ENCODE results near the gene UGT1A5.
A peak's percentile ranks its signal among the peaks of the same experiment; 100 is the strongest.
"Not testable (repeated sequence)": the region's sequence is repeated elsewhere in the genome, so short reads cannot be mapped to it uniquely, and the experiment has no call there.

Gene UGT1A5

DNA sequence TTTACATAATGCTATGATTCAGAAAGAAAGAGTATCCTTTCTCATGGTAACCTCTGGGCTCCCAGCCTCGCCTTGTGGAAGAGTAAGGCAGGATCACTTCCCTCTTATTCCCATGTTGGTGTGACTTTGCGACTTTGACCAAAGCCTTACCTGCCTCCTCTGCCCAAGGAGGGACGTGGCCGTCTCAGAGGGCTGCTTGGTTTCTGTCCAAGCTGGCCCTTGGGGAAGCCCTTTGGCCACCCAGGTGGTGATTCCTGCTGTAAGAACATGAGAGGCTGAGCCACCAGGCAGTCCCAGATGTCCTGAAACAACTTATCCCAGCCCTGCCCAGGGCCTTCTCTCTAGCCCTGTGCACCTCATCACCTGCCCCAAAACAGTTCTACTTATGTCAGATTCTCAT lies 14.0 kb upstream of the UGT1A5 start:
- no peak for DNase-seq

DNA sequence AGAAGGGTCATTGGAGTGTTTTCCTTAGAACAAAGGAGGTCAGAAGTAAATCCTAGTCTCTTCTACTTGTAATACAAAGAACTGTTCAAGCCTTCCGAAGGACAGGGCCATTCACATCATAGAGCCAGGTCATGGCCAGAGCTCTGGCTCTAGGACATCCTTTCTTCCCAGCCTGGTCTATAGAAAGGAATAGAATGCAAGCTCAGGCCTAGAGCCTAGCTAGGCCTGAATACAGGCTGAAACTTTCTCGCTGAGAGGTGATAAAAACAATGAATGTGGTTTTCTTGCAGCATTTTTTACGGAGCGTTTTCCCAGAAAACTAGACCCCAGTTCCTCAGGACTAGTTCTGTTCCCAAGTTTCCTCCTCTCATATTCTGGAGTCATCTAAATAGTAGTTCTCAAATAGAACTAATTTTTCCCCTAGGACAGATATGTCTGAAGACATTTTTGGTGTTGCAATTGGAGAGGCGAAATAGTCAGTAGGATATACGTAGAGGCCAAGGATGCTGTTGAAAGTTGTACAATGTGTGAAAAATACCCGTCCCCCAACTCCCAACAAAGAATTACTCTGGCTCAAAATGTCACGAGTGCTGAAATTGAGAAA lies 13.2 kb upstream of the UGT1A5 start:
- no peak for DNase-seq

DNA sequence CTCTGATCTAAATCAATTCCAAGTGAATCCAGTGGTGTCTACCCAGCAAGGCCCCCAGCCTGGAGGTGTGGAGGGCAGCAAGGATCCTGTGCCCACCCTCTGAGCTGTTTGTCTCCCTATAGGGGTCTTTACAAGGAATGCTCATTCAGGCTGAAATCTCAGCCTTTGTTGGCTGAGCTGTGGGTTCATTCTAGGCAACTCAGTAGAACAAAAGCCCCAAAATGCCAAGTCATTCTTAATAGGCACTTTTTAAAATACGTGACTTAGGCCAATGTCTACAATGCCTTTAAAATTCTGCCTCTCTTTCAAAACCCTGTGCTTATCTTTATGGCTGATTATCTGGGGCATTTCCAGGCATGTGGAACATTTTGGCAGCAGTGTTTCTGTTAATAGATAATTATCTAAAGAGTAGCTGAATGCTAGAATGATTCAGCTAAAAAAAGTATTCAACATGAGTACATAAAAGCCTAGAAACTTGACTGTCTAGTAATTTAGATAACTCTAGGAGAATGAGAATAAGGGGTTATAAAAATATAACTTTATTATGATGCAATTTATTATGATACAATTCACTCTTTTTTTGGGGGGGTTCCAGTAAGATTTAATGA lies 12.6 kb upstream of the UGT1A5 start:
- no peak for DNase-seq

DNA sequence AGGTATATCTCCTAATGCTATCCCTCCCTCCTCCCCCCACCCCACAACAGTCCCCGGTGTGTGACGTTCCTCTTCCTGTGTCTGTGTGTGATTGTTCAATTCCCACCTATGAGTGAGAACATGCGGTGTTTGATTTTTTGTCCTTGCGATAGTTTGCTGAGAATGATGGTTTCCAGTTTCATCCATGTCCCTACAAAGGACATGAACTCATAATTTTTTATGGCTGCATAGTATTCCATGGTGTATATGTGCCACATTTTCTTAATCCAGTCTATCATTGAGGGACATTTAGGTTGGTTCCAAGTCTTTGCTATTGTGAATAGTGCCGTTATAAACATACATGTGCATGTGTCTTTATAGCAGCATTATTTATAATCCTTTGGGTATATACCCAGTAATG lies 11.9 kb upstream of the UGT1A5 start:
- DNase-seq = not testable (repeated sequence)

DNA sequence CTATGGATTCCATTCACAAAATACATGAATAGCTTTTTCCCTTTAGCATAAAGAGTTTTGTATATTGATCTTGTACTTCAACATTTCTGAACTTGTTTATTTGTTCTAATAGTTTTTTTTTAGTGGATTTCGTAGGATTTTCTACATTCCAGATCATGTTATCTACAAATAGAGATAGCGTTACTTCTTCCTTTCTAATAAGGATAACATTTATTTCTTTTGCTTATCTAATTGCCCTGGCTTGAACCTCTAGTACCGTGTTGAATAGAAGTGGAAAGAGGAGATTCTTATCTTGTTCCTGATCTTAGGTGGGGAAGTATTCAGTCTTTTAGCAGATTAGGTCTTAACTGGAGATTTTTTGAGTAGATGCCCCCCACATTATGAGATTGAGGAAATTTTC lies 10.5 kb upstream of the UGT1A5 start:
- no peak for DNase-seq

DNA sequence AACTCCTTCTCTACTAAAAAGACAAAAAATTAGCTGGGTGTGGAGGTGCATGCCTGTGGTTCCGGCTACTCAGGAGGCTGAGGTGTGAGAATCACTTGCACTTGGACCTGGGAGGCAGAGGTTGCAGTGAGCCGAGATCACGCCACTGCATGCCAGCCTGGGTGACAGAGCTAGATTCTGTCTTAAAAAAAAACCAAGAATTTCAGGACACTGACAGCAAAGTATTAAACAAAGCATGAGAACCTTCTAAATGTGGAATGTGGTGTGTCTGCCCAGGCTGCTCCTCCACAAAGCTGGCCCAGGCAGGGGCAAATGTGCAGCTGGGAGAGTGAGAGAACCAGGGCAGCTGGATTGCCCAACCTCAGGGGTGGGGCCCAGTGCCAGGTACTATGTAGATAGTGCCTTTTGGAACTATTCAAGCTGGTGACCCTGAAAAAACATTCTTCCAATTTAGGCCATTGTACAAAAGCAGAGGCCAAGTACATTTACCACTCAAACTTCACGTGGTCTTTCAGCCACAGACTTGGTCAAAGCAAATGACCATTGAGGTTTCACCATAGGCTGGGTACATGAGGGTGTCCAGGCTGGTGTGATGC lies 6.7 kb upstream of the UGT1A5 start:
- DNase-seq = no peak

DNA sequence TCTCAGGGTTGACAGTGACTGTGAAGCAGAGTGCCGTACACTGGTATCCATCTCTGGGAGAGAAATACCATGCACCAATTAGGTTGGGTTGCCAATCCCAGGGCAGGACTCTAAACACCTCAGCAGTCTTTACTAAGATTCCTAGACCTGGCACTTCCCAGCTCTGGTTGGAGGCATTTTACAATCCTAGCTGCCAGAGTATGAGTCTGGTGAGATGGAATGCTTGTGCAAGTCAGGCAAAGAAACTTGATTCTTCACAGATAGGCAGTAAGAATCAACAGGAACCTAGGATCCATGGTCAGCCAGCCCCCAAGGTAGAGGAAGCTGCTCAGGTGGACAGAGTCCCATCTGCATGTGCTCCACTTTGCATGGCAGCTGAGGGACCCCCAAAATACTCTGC lies 6.0 kb upstream of the UGT1A5 start:
- no peak for DNase-seq

DNA sequence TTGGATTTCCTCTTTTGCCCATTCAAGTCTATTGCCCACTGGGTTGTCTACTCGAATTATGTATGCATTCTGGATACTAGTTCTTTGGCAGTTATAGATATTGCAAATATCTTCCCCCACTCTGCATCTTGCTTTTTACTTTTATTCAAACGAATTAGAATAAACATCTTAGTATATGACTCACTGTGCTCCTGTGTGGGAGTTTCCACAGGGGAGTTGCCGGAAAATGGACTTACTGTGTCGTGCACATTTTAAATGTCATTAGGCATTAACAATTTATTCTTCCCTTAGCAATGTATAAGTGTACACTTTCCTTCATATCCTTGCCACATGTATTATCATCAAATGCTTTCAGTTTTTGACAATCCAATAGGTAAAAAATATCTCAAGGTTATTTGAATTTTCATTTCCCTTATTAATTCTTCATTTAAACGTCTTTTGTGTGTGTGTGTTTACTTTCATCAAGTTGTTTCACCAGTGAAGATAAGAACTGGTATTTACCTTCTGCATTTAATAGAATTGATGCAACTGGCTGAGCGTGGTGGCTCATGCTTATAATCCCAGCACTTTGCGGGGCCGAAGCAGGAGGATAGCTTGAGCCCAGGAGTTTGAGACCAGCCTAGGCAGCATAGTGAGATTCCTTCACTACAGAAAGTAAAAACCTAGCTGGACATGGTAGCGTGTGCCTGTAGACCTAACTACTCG lies 4.6 kb upstream of the UGT1A5 start:
- no peak for DNase-seq

DNA sequence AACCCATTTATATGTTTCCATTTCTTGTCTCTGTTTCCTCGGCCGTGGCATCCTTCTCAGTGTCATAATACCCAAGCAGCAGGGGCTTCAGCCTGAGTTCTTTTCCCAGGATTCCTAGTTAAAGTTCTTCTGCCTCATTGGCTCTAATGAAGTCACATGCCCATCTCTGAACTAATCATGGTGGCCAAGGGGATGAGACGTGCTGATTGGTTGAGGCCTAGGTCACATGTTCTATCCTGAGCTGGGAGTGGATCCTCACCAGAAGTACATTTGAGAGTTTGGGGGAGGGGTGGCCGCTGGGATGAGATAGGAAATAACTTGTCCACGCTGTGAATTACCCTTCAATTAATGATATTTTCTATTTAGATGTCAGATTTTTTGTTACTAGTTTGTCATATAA lies 3.8 kb upstream of the UGT1A5 start:
- DNase-seq = no peak

DNA sequence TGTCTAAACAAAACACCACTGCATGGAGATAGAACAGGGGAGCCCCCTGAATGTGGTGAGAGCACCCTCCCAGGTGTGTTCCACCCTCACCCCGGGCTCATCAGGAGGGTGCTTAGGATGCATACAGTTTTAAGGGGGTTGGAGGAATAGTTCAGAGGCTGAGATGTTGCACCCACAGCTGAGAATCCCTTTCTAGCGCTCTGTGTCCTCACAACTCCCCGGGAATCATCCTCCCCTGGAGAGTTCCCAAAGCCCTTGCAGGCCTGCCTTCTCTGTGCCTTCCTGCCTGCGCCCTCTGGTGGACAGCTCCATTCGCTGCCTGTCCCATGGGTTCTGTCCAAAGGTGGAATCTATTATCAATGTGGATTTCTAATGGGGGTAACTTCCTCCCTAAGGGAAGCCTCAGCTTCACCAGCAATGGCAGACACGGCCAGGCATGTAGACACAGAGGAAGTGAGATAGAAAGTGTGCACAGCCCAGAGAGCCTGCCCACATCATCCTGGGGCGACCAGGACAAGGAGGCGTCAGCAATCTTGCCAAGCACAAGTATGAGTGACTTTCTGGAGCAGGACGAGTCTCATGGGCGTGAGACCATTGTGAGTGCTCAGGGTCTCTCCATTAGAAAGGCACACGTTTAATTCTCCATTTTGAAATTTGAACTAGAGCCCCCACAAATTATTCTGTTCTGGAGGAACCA lies 1.2 kb upstream of the UGT1A5 start:
- peak; percentile 66 for DNase-seq

DNA sequence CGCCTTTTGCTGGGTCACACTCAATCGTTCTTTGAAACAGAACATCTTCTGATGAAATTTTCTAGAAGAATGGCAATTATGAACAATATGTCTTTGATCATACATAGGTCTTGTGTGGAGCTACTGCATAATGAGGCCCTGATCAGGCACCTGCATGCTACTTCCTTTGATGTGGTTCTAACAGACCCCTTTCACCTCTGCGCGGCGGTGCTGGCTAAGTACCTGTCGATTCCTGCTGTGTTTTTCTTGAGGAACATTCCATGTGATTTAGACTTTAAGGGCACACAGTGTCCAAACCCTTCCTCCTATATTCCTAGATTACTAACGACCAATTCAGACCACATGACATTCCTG lies 532 bp downstream of the UGT1A5 start:
- DNase-seq = no peak

DNA sequence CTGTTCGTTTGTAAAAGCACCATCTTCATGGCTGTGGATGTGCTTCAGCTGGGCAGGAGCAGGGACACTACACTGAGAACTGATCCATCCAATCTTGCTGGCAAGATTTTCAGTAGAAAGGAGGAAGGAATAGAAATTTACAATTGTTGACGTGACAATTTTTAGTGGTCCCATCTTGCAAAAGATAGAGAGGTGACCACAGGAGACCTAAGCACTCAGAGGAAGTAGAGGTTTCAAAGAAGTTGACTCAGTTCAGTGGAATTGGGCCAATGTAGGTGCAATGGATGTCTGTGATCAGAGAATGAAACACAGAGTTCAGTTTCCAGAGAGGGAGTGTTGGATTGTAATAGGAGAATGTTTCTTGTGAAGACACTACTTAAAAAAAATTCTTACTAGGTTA lies 1.4 kb downstream of the UGT1A5 start:
- DNase-seq = no peak

DNA sequence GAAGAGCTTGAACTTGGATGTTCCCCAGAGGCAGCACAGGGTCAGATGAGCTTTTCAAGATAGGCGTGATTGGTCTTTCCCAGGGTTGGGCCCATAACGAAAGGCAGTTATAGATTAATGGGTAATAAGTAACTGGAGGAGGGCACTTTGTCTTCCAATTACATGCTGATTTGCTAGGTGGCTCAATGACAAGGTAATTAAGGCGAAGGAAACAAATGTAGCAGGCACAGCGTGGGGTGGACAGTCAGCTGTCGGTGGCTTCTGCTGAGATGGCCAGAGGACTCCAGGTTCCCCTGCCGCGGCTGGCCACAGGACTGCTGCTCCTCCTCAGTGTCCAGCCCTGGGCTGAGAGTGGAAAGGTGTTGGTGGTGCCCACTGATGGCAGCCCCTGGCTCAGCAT lies 5.8 kb downstream of the UGT1A5 start, which contains the start of gene UGT1A4:
UGT1A4 (plus strand) TSS at position 185 of the 400 bp plus-strand sequence; CDS start at position 270, 85 bp downstream.
- no peak for DNase-seq

DNA sequence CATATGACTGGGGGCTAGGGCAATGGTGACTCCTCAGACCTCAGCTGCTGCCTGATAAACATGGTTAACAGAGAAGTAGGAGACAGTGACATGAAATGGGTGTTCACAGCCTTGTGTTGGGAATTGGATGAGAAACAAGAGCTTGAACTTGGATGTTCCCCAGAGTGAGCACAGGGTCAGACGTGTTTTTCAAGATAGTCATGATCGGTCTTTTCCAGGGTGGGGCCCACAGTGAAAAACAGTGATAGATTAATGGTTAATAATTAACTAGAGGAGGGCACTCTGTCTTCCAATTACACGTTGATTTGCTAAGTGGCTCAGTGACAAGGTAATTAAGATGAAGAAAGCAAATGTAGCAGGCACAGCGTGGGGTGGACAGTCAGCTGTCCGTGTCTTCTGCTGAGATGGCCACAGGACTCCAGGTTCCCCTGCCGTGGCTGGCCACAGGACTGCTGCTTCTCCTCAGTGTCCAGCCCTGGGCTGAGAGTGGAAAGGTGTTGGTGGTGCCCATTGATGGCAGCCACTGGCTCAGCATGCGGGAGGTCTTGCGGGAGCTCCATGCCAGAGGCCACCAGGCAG lies 16.1 kb downstream of the UGT1A5 start, which contains the start of gene UGT1A3:
UGT1A3 (plus strand) TSS at position 320 of the 579 bp plus-strand sequence; CDS start at position 405, 85 bp downstream.
- DNase-seq = no peak

DNA sequence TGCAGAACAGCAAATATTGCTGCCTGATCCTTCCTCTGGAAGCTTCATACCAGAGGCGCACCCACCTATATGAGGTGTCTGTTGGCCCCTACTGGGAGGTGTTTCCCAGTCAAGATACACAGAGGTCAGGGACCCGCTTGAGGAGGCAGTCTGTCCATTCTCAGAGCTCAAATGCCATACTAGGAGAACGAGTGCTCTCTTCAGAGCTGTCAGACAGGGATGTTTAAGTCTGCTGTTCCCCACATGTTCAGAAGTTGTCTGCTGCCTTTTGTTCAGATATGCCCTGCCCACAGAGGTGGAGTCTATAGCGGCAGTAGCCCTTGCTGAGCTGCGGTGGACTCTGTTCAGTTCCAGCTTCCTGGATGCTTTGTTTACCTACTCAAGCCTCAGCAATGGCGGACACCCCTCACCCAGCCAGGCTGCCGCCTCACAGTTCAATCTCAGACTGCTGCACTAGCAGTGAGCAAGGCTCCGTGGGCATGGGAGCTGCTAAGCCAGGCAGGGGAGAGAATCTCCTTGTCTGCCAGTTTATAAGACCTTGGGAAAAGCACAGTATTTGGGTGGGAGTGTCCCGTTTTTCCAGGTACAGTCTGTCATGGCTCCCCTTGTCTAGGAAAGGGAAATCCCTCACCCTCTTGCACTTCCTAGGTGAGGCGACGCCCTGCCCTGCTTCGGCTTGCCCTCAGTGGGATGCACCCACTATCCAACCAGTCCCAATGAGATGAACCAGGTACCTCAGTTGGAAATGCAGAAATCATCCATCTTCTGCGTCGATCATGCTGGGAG lies 24.4 kb downstream of the UGT1A5 start:
- not testable (repeated sequence) for DNase-seq

DNA sequence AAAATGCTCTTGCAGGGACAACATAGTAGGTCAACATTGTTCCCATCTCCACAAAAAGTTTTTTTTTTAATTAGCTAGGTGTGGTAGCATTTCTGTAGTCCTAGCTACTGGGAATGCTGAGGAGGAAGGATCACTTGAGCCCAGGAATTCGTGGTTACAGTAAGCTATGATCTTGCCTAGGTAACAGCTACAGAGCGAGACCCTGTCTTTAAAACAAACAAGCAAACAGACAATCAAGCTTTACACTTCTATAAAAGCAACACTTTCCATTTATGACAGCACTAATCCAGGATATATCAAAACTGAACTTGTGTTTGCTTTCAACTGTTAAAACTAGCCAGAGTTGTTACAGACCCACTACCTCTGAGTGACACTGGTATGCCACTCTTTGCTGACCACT lies 28.2 kb downstream of the UGT1A5 start:
- no peak for DNase-seq

DNA sequence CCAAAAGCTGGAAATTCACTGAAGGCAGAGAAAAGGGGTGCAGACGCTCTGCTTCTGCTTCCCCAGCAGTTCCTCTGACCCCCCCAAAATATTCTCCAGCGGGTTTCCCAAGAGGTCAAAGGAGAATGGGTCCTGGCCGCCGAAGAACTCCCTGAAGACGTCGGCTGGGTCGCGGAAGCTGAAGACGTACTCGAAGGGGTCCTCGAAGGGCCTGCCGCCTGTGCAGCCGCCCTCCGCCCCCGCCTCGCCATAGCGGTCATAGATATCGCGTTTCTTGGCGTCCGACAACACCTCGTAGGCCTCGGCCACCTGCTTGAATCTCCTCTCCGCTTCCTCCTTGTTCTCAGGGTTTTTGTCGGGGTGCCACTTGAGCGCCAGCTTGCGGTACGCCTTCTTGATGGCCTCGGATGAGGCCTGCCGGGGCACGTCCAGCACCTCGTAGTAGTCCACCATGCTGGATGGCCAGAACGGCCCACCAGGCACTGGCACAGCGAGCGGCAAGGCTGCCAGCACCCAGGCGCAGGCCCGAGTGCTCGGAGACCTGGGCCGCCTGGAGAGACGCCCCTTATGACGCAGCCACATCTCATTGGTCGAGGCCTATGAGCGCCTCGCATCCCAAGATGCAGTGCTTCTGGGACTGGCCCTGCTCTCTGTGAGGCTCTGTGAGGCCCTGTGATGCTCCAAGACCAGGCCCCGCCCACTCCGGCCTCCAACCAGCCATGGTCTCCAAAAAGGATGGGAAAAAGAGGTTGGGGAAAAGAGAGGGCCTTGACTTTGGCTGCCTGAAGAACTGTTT lies 31.0 kb downstream of the UGT1A5 start:
- DNase-seq = no peak

DNA sequence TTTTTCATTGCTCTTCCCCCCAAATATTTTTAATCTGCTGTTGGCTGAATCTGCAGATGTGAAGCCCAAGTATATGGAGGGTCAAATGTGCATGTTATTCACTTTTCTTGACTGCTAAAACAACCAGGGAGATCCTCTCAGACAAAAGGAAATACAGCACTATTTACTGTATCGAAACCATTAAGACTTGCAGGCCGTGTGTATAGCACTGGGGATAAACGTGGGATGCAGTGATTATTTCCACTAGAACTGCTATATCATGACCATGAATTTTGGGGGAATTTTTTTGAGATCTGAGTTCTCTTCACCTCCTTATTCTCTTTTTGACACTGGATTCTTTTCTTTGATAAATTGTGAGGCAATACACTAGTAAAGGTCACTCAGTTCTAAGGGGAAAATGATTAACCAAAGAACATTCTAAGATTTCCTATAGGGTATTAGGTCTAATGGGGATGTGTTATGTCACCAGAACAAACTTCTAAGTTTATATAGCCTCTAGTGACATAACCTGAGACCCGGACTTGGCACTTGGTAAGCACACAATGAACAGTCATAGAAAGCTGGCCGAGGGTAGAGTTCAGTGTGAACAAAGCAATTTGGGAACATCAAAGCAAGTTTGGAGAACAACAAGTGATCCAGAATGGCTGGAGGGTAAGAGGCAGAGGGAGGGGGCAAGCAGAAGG lies 32.5 kb downstream of the UGT1A5 start:
- no peak for DNase-seq

DNA sequence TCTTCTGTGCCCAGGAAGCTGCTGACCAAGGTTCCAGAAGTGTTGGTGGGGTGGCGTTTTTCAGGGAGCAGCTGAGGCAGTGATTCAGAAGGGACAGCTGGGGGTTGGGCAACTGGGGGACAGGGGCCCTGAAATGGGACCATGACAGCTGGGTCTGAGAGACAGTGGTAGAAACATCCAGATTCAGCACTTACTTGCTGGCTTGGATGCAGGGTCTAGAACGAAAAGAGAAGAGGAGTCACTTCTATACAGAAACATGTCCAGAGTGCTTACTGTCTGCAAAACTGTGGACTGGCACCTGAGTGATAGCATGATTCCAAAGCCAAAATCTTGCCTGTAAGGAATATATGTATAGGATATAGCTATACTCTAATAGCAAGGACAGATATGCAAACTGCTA lies 33.1 kb downstream of the UGT1A5 start:
- not testable (repeated sequence) for DNase-seq

DNA sequence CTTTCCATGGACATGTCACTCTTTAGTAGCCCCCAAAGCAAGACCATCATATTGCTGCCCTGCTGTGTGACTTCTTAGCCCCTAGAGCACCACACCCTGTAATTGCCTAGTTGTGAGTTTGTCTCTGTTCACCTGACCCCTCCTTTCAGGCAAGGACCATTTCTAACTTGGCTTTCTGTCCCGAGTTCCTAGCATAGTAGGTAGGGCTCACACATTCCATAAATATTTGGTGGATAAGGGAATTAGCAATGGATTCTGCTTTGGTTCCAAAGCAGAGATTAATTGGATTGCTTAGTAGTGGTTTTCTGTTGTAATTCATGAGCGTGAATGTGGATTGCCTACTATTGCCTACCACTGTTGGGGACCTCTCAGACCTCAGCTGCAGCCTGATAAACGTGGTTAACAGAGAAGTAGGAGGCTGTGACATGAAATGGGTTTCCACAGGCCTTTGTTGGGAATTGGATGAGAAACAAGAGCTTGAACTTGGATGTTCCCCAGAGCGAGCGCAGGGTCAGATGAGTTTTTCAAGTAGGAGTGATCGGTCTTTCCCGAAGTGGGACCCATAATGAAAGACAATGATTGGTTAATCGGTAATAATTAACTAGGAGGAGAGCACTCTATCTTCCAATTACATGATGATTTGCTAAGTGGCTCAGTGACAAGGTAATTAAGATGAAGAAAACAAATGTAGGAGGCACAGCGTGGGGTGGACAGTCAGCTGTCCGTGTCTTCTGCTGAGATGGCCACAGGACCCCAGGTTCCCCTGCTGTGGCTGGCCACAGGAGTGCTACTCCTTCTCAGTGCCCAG lies 34.0 kb downstream of the UGT1A5 start:
- no peak for DNase-seq

All from CD4-positive, alpha-beta T cell treated with Interleukin-6 for 4 hours (primary cell).